GM13976 (cell line): ENCODE results near the gene TTC32.

Experiments
- DNase-seq: peaks from one replicate; pipeline ENCODE4 v3.0.0; 2012; ENCODE audit warnings: low spot score
- CTCF ChIP-seq: IDR thresholded peaks from 2 replicates; pipeline ENCODE4 v1.5.1; 2012; ENCODE audit warnings: borderline replicate concordance, mild to moderate bottlenecking; ENCODE audit not compliant: insufficient read depth; ENCODE audit errors: extremely low read depth, missing control alignments, control extremely low read depth
- in situ Hi-C: fragments of 300-500 bp; cut with MboI; formaldehyde crosslinking; loops from one replicate; pipeline ENCODE4 v1.12.0; 2022; ENCODE audit warnings: low sequenced_read_pairs, mixed read lengths, inconsistent platforms; ENCODE audit not compliant: unreplicated experiment

Gene TTC32

GRCh38 chr2:19888831-19889230 is 13.0 kb downstream of the TTC32 start:
- in situ Hi-C loops = no loop called here
- DNase-seq = no peak
- TF ChIP-seq CTCF = no peak

- no peak for DNase-seq
- in situ Hi-C loops = no loop called here
- no peak for TF ChIP-seq CTCF
These were observed 14.3 kb downstream of the TTC32 start for GRCh38 chr2:19887510-19887909.

GRCh38 chr2:19886261-19886660 is 15.5 kb downstream of the TTC32 start:
- no peak for TF ChIP-seq CTCF
- no peak for DNase-seq
- in situ Hi-C loops = no loop called here

GRCh38 chr2:19885791-19886190 is 16.0 kb downstream of the TTC32 start:
- TF ChIP-seq CTCF = no peak
- no peak for DNase-seq
- in situ Hi-C loops = no loop called here

GRCh38 chr2:19883971-19884720 is 17.6 kb downstream of the TTC32 start:
- TF ChIP-seq CTCF = no peak
- DNase-seq = no peak
- in situ Hi-C loops = no loop called here

GRCh38 chr2:19883486-19883885 is 18.3 kb downstream of the TTC32 start:
- DNase-seq = no peak
- no peak for TF ChIP-seq CTCF
- in situ Hi-C loops = no loop called here

- in situ Hi-C loops = no loop called here
- no peak for DNase-seq
- TF ChIP-seq CTCF = no peak
These were observed 19.5 kb downstream of the TTC32 start for GRCh38 chr2:19882286-19882685.
